B cell (primary cell): ENCODE data around the gene CDH13.

Experiments used
- CTCF ChIP-seq: fragments of 200-600 bp; IDR thresholded peaks from one replicate; pipeline ENCODE4 v1.8.0; 2022; ENCODE audit warnings: antibody characterized with exemption, mild to moderate bottlenecking
- EZH2 ChIP-seq: IDR thresholded peaks from 2 replicates; pipeline ENCODE4 v1.6.1; 2012; ENCODE audit warnings: borderline replicate concordance, low read depth, mild to moderate bottlenecking, moderate library complexity, low read length; ENCODE audit not compliant: insufficient read depth, poor library complexity, severe bottlenecking

- no peak for TF ChIP-seq CTCF
- no peak for TF ChIP-seq EZH2
These were observed 1097.1 kb downstream of the CDH13 start for GRCh38 chr16:83723901-83724300.
